Measurements from ENCODE around the gene ITIH5.

ITIH5 gene

DNA sequence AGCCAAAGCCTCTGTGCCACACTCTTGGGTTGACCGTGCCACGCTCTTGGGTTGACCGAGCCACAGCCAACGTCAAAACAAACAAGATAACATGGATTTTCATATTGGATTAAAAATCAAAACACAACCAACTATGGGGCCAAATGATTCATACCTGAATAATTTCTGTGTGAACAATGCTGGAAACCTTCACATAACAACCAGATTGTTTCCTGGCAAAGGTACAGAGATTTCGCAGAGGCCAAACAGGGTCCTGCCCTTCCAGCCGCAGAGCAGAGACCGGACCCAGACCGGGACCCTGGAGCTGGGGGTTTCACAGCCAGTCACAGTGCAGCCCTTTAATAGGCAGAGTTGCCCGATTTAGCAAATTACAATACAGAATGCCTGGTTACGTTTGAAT lies 40.5 kb downstream of the ITIH5 start:
- DNase-seq (ENCODE audit: low read depth): no peak

DNA sequence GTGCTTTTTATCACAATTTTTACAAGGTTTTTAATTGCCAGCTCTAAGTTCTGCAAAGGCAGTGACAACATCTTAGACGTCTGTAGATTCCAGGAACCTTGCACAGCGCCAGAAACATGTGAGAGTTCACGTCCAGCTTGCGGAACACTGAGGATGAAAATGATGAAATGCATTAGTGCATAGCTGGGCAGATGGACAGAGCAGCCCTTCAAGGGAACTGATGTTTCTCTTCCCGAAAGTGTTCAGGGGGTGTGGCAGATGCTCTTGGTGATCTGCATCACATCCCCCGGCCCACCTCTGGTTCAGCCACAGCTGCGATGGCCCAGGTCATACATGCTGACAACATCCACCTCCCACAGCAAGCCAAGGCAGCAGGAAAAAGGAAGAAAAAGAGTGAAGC lies 40.9 kb downstream of the ITIH5 start:
- DNase-seq (ENCODE audit: low read depth): no peak

DNA sequence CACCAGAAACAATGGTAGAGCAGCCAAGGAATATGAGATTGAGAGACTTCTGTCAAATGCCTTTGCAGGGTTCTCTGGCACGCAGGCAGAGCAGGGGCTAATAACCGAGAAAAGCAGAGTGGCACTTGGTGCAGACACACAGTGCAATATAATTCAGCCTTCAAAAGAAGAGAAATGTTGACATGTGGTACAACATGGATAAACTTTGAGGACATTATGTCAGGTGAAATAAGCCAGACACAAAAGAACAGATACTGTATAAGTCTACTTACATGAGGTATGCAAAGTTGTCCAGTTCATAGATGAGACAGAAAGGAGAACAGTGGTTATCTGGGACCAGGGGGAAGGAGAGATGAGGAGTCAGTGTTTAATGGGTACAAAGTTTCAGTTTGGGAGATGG lies 41.8 kb downstream of the ITIH5 start:
- no peak for DNase-seq (ENCODE audit: low read depth)

DNA sequence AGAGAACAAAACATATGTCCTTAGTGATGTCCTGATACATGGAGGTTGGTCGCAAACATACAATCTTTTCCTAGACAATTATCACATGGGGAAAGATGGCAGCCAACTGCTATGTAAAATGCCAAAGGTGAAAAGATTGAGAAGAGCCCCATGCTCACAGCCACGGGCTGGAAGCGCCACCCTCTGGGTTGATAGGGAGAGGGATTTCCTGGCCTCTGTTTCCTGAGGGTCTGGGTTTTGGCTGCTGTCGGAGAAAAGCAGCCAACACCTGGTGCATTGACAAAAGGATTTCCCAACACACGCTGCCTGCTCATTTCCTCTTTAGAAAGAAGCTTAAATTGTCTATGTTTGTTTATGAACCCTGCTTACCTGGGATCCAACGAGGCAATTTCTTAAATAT lies 43.8 kb downstream of the ITIH5 start:
- no peak for DNase-seq (ENCODE audit: low read depth)

DNA sequence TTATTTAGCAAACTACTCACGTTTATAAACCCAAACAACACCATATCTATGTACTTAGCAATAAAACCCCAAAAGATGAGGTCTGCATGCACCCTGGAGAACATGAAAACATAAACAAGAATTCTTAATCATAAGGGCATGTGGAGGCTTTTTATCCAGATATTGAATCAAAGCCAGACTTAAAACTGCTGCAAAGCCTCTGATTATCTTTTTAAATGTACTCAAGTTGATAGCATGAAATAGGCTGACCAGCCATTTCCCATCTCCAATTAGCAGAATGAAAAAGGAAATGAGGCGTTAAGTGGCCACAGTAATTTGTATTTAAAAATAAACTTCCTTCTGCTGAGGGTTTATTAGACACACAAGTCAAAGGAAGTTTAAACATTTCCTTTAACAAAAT lies 48.3 kb downstream of the ITIH5 start:
- no peak for DNase-seq (ENCODE audit: low read depth)

DNA sequence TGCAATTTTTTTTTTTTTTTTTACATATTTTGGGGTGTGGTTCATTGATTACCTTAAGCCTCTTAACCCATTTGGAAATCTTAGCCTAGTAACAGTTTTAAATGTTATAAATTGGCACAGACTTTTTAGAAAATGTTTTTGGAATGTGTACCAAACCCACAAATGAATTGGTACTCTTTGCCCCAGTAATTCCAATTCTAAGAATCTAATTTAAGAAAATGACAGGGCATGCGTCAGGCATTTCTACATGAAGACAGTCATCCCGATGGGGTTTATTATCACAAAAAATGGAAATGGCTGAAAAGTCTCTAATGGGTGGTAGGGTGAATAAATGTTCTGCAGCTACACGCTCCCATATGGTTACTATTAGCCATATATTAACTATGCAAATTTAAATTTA lies 54.9 kb downstream of the ITIH5 start:
- peak; percentile 1 for DNase-seq (ENCODE audit: low read depth)

DNA sequence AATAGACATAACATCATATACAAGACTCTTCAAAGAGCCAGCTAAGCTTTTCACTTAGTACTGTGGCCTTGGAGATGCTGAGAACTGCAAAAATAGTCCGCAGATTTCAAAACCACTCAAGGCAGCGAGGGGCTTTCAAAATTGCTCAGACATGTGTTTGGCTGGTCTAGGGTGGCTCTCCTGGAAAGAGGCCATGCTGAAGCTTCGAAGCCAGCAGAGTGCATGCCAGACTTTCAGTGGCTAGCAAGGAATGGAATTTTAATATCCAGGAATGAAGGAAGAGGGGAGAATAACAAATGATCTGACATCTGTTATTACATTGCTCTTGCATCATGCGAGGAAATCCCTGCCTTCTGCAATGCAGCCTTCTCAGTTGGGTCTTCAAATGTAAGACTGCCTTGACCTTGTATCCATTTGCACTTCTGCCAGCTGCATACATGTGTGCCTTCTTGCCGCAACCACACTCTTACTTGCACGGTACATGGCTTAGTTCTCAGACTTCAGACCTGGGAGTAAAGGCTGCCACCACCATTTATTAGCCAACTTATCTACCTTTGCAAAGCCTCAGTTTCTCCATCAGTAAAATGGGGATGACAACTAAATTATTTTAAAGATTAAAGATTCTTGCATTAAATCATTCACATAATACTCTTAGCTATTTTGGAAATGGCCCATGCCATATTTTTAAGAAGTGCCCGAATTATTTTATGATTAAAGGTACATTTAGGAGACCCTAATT lies 55.9 kb downstream of the ITIH5 start:
- DNase-seq (ENCODE audit: low read depth): peak; percentile 22

DNA sequence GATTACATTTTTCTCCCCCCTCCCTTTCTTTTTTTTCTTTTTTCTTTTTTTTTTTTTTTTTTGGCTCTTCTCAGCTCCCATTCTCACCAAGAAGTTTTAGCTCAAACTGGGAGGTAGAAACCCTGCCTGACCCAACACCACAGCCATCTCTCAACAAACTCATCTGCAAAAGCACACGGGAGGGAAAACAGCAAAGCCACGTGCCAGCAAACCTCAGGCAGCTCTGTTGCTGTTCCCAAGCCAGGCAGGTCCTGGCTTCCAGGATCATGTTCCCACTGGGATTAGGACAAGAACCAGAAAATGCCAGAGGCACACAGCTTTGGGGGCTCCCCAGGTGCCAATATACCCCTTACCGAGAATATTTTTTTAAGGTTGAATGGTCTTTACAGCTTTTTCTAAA lies 56.7 kb downstream of the ITIH5 start:
- DNase-seq (ENCODE audit: low read depth): no peak

DNA sequence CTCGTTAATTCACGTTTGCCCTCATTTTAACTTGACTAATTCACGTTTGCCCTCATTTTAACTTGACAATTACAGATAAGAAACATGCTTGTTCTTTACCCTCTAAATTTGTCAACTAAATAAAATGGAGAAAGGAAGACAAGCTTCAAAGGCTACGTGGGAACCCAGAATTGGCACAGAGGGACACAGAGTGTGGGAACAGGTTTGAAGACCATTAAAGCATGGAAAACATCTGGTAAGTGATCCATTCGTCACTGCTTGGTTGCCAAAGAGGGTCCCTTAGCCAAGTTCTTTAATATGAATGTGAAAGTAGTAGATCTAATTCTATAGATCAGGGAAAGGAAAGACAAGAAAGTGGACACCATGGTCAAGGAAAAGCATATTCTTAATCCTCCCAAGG lies 57.2 kb downstream of the ITIH5 start:
- no peak for DNase-seq (ENCODE audit: low read depth)

DNA sequence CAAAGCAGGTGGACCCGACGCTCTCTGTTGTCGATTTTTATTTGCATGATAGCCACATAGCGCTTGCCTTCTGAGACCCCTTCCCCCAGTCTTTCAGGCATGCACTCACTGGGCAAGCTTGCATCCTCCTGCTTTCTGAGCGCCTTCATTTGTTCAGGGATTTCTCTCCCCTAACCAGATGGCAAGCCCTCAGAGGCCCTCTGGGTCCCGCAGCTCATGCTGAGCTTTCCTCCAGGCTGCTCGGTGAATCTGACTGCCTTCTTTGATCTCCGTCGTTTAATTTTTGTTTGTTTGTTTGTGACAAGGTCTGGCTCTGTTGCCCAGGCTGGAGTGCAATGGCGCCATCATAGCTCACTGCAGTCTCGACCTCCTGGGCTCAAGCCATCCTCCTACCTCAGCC lies 58.8 kb downstream of the ITIH5 start:
- DNase-seq (ENCODE audit: low read depth): no peak

DNA sequence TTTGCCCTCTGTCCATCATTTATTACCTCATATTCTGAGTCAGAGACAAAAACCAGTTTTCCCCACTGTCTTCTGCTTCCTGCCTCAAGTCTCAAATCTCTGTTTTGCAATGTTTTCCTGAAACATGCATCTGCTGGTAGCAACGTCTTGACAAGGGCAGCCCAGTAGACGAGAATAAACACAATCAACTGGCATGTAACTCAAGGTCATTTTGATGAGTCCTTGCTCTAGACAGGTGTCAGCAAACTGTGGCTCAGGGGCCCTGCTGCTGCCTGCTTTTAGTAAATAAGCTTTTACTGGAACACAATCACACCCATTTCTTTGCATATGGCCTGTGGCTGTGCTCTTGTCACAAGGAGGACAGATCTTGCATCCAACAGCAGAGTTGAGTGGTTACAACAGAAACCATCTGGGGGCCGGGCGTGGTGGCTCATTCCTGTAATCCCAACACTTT lies 59.8 kb downstream of the ITIH5 start:
- no peak for DNase-seq (ENCODE audit: low read depth)

DNA sequence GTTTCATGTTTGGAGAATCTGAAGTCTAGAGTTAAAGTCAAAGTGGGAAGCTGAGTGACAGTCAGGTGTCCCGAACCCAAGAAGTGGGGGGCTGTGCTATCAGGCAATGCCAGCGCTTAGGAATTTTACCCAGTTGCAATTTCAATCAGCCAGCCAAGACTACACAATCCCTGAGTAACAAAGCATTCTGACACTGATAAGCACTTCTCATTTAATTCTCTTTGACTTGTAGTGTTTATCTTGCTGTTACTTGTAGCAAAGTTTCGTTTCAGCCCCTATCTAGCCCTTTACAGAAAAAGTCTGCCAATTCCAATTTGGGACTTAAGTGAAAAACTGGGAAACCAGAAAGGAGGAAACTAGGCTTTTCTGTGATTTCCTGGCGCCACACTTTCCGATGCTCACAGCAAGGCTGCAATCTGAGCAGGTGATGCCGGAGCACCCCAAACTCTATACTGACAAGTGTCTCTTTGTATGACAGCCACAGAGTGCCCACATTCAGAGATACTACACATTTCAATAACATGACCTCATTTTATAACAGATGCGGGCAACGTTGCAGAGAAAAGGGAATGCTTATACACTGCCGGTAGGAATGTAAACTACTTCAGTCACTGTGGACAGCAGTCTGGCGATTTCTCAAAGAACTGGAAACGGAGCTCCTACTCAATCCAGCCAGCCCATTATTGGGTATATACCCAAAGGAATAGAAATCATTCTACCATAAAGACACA lies 61.0 kb downstream of the ITIH5 start:
- no peak for DNase-seq (ENCODE audit: low read depth)

DNA sequence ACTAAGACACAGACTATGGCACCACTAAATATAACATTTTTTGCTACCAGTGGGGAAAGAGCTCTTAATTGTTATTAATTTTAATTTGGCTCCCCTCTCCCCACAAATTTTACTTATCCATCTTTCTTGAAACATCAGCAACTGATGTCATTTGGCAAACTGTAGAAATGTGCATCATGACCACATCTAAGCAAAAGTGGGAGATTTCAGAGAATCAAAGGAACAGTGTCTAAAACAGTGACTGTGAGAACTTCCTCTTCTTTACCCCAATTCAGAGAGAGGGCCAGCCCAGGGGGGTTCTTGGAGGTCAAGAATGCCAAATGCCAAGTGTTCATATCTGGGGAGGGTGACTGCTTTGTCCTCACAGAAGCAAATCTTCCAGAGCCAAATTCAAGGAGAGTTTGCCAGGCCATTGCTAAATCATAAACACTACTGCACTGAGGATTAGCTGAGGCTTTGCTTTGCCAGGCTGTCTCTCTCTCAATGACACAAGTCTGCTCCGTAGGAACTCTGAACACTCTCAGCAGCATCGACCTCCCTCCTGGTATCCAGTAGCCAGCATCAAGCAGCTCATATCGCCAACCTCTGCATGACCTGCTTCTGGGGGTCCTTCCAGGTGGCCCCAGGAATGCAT lies 65.6 kb downstream of the ITIH5 start:
- no peak for DNase-seq (ENCODE audit: low read depth)

DNA sequence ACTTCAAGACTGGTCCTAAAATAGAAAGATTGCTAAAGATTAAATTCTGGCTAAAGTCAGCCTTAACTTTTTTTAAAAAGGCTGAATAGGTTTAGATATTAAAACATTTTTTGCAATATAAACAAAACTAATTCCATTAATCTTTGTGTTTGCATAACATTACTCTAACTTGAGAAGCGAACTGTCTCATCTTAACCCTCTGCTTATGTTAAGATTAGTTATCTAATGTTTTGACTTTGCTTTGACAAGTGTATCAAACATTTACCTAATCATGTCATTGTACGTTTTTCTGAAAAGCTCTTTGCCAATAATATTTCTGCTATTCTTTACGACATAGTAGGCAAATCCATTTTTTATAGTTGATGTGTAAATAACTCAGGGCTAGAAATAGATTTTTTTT lies 68.0 kb downstream of the ITIH5 start:
- DNase-seq (ENCODE audit: low read depth): no peak

DNA sequence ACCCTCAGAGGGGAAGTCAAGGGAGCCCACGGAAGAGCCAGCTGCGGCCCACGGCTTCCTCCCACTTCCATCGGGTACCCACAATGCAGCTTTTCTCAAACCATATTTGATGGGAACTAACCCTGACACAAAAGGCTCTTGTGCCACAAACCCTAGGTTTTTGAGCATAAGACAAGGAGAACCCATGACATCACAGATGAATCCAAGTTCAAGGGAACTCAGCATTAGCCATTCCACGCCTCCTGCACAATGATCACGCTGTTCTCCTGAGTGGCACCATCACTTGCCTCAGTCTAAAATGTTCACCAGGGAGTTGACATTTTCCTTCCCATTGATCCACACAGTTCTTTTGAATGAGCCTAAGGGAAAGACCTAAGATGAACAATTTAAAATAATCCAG lies 70.4 kb downstream of the ITIH5 start:
- DNase-seq (ENCODE audit: low read depth): no peak

DNA sequence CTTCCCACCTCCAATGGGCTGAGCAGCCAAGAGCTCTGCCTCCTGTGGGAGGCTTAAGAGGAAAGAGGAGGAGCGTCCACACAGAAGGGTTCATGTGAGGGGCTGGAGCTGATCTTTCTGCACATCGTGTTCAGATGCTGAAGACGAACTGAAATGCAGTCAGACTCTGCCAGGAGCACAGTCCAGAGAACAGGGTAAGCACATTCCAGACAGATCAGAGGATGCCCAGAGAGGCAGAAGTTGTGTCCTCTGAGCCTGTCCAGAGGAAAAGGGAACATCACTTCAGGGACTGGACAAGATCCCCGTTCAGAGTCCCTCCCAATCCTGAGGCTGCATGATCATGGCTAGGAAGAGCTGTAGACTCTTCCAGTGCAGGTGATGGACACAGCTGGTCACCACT lies 72.9 kb downstream of the ITIH5 start:
- DNase-seq (ENCODE audit: low read depth): no peak

DNA sequence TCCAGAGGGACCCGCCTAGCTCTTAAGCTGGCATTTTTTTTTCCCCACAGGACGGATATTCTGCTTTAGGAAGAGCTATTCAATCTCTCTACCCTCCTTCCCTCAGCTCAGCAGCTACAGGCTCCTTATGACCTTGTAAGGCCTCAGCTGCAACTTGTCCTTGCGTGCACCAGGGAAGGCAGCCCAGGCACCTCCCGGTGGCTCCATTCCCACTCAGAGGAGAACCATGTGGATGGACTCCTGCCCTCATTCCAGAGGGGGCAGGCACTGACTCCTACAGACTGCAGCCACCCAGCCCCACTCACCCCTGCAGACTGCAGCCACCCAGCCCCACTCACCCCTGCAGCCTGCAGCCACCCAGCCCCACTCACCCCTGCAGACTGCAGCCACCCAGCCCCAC lies 73.7 kb downstream of the ITIH5 start:
- no peak for DNase-seq (ENCODE audit: low read depth)

DNA sequence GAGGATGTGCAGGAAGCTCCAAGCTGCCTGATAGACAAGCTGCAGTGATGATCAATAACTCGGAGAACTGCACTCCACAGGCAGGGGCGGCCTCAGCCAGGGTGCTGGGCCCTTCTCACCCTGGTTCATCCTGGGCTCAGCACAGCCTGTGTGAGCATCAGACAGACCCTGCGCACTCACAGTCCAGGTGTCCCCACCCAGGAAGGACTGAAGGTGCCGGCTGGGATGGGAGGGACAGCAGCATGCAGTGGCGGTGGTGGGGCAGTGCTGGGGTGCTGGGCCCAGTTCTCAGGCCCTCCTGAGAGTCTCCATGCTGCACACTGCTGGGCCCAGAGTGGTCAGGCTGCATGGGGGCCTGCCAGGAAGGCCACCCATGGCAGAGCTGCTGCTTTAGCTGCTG lies 74.1 kb downstream of the ITIH5 start:
- DNase-seq (ENCODE audit: low read depth): no peak

DNA sequence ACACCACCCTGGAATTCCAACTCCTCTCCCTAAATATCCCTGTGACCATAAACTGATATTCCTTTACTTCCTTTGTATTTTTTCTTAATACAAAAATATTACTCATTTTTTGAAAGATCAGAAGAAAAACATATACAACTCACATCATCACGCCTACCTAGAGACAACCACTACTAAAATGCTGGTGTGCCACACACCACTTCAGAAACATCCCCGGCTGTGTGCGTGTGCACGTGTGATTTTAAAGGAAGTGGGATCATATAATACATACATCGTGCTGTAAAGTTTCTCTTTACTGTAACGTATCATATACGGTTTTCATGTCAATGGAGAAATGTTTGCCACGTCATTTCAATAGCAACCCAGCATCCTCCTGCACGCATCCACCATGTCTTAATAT lies 76.5 kb downstream of the ITIH5 start:
- no peak for DNase-seq (ENCODE audit: low read depth)

DNA sequence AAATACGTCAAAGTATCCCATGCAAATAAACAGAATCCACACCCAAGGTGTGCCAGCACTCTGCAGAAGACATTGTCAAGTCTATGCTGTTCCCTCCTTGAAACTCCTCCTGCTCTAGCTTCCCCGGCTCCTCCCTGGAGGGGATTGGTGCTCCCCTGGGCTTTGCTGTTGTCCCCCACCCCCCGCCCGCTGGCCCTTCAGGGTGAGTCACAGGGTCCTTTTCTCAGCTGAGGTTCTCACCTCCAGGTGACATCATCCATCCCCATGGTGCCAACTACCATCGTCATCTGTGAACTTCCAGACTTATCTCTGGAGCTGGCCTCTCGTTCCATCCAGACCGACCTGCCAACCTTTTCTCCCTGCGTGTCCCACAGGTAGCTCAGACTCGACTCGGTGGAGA lies 77.0 kb downstream of the ITIH5 start:
- no peak for DNase-seq (ENCODE audit: low read depth)

DNA sequence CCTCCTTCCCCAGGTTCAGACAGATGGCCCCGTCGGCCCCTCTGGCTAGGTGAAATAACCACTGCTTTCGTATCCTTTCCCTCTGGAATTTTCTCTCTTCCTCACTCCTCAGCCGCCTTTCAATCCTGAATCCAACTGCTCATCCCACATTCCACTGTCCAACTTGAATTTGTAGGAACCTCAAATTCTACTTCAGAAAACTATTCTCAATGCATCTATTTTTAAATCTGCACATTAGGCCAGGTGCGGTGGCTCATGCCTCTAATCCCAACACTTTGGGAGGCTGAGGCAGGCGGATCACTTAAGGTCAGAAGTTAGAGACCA lies 78.9 kb downstream of the ITIH5 start:
- no peak for DNase-seq (ENCODE audit: low read depth)

DNA sequence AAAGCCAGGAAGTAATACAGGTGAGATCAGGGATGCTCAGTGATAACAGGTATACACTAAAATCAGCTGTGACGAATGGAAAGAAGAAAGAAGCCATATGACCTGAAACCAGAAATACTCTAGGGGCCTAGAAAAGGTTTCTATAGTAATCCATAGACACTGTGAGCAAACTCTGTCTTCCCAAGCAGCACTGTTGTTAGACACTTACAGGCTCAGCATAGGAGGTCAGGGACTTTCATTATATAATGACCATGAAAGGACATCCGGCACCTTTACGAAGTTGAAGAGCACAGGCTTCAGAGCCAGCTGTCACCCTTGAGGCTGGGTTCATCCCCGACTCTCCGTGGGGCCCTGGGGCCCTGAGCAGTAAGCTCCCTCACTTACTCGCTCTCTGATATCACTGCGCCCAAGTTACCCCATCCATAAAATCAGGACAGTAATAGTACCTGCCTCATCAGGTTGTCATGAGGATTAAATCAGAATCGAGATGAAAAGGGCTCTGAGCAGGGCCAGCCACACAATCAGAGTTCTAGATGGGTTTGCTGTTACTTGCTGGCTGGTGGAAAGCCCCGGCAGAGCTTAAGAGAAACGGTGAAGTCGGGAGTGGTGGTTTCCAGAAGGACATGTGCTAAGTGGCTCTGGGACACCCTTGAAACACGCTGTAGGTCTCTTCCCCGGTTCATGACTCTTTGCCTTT lies 79.5 kb downstream of the ITIH5 start:
- DNase-seq (ENCODE audit: low read depth): no peak

DNA sequence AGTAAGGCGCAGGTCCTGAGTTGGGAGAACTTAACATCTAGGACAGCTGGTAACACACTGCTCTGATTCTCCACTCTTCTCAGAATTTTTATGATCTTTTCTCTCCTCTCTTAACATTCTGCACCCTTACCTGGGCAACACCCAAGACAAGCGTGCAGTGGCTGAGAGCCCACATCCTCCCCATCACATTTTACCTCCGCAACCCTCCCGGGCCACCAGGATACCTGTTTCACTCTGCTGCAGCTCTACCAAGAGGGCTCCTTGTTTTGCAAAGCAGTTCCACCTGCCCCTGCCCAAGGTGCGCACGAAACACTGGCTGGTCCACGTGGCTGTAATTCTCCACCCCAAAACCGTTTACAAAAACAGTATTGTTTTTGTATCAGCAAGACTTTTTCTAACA lies 81.5 kb downstream of the ITIH5 start:
- no peak for DNase-seq (ENCODE audit: low read depth)

Data from HS-27A (cell line).